ENCODE data around the gene LUC7L3.

- TF ChIP-seq POLR2A (IDR thresholded peaks at IDR 0.05; ENCODE audit: low read depth, low read length) (no peak), POLR2AphosphoS5 (IDR thresholded peaks at IDR 0.05; ENCODE audit: low read depth, low read length) (no peak)
These were observed 54.9 kb downstream of the LUC7L3 start for GRCh38 chr17:50774225-50774803.

All from GM12892 (cell line).